Thyroid gland (tissue), 4 donors: ENCODE results near the gene DYNC1H1.

Experiments used
- CTCF ChIP-seq, 6 experiments: fragments of 200-600 bp in 3 of 6; fragments of 450-650 bp in 3 of 6; sonication (generic) in 3 of 6; IDR thresholded peaks; one replicate each; pipeline ENCODE4 v1.5.1; 2016 to 2019; ENCODE audit warnings: antibody characterized with exemption in 6 of 6, mild to moderate bottlenecking in 2 of 6, inconsistent platforms in 1 of 6, moderate library complexity in 1 of 6
- POLR2A ChIP-seq, 2 donors: fragments of 450-650 bp; IDR thresholded peaks; one replicate each; pipeline ENCODE4 v1.6.1; 2017; ENCODE audit warnings: antibody characterized with exemption in 2 of 2, mild to moderate bottlenecking in 2 of 2, moderate library complexity in 1 of 2

GRCh38 chr14:101960225-101960624 lies 4.1 kb upstream of the DYNC1H1 start:
- TF ChIP-seq CTCF (IDR thresholded peaks at IDR 0.05) (peak in 2 of 6 experiments; percentile 25 to 31), POLR2A (IDR thresholded peaks at IDR 0.05) (no peak)
